K562 (cell line): Measurements from ENCODE around the gene PCSK2. TPM values are rescaled to one million over a fixed set of nuclear protein-coding genes. Genes with fewer than 3 reads are reported as not detected.

Experiments used
- ATAC-seq: fragments of 200-7000 bp; cut with Tn5 transposase; 3 replicates; pipeline ENCODE4 v1.9.1; 2020; ENCODE audit warnings: moderate library complexity
- BruUV-seq: library from RNA; stranded (reverse); fragments of 400-500 nt; replicated peaks from 2 replicates; lab custom pipeline; 2021; lab: Mats Ljungman, UMichigan
- CTCF ChIA-PET: fragments of 300-600 bp; formaldehyde crosslinking; extraction: SDS; loops from one replicate; lab custom pipeline; 2021; ENCODE audit warnings: low intra/inter-chr PET ratio; lab: Yijun Ruan, JAX
- POLR2A ChIA-PET: fragments of 300-600, 350-650 bp; sonication (Branson Sonifier 250); formaldehyde crosslinking; extraction: SDS; loops from one replicate; lab custom pipeline; 2021; ENCODE audit warnings: antibody characterized with exemption, inconsistent platforms; lab: Yijun Ruan, JAX
- DNase-seq, 4 experiments: peaks; one replicate each; pipeline versions ENCODE4 v3.0.0 to v3.0.0-alpha.2; 2011 to 2018; ENCODE audit warnings: low spot score in 3 of 4, mixed read lengths in 3 of 4; ENCODE audit errors: extremely low read depth in 1 of 4
- FAIRE-seq: peaks from 2 replicates; lab custom pipeline; 2011; peaks lifted over from hg19 to GRCh38; lab: Jason Lieb, UNC
- H2AFZ ChIP-seq: 2 replicates; pipeline ENCODE4 v1.6.0; 2011; ENCODE audit warnings: low read depth, low read length, control low read depth, inconsistent platforms
- H3K27ac ChIP-seq: fragments of 200-600 bp; 3 replicates; pipeline ENCODE4 v1.8.0; 2011; ENCODE audit warnings: low read depth, mild to moderate bottlenecking, control low read depth, inconsistent platforms, low read length, moderate library complexity, mixed read lengths; ENCODE audit errors: extremely low read depth
- H3K27me3 ChIP-seq, 2 experiments: fragments of 300-600 bp in 1 of 2; 2 replicates in 1 of 2; 3 replicates in 1 of 2; pipeline versions ENCODE4 v1.6.0 to v1.8.0; 2011; ENCODE audit warnings: inconsistent platforms in 2 of 2, low read length in 2 of 2, mild to moderate bottlenecking in 1 of 2, mixed read lengths in 1 of 2, moderate library complexity in 1 of 2; ENCODE audit not compliant: control insufficient read depth in 2 of 2, insufficient read depth in 2 of 2
- H3K36me3 ChIP-seq: fragments of 300-600 bp; 3 replicates; pipeline ENCODE4 v1.8.0; 2011; ENCODE audit warnings: mild to moderate bottlenecking, low read length, inconsistent platforms; ENCODE audit not compliant: control insufficient read depth, insufficient read depth
- H3K4me1 ChIP-seq, 2 experiments: fragments of 200-600 bp in 1 of 2; replicated peaks in 1 of 2; 2 replicates in 1 of 2; 3 replicates in 1 of 2; pipeline versions ENCODE4 v1.5.1 to v1.8.0; 2011; ENCODE audit warnings: inconsistent platforms in 2 of 2, low read length in 2 of 2, mild to moderate bottlenecking in 1 of 2, mixed read lengths in 1 of 2, moderate library complexity in 1 of 2; ENCODE audit not compliant: control insufficient read depth in 2 of 2, insufficient read depth in 2 of 2
- H3K4me2 ChIP-seq: 2 replicates; pipeline ENCODE4 v1.6.1; 2011; ENCODE audit warnings: low read length, control low read depth, inconsistent platforms, mixed read lengths; ENCODE audit not compliant: insufficient read depth
- H3K4me3 ChIP-seq: fragments of 200-600 bp; sonication (generic), shearing (Covaris generic); 2 replicates; pipeline ENCODE4 v1.5.1; 2016; ENCODE audit warnings: control low read depth, inconsistent platforms
- H3K79me2 ChIP-seq: fragments of 200-600 bp; 3 replicates; pipeline ENCODE4 v1.8.0; 2011; ENCODE audit warnings: low read length, inconsistent platforms; ENCODE audit not compliant: control insufficient read depth, insufficient read depth
- H3K9ac ChIP-seq, 2 experiments: 2 replicates each; pipeline versions ENCODE4 v1.6.0 to v1.6.1; 2011; ENCODE audit warnings: low read depth in 2 of 2, low read length in 2 of 2, control low read depth in 1 of 2, inconsistent platforms in 1 of 2, mild to moderate bottlenecking in 1 of 2, mixed read lengths in 1 of 2; ENCODE audit not compliant: insufficient read depth in 1 of 2
- H3K9me1 ChIP-seq: one replicate; pipeline ENCODE4 v1.6.0; 2011; ENCODE audit warnings: inconsistent platforms, mild to moderate bottlenecking, low read length, moderate library complexity; ENCODE audit not compliant: control insufficient read depth, insufficient read depth
- H3K9me3 ChIP-seq: replicated peaks from 2 replicates; pipeline ENCODE4 v1.5.1; 2011; ENCODE audit warnings: low read depth, low read length, inconsistent platforms; ENCODE audit not compliant: control insufficient read depth, insufficient read depth
- H4K20me1 ChIP-seq: replicated peaks from 2 replicates; pipeline ENCODE4 v1.6.1; 2011; ENCODE audit warnings: low read length, inconsistent platforms, mixed read lengths; ENCODE audit not compliant: control insufficient read depth, insufficient read depth
- DEAF1 ChIP-seq: fragments of 450-650 bp; formaldehyde crosslinking; IDR thresholded peaks from 2 replicates; pipeline ENCODE4 v1.4.0; 2020; ENCODE audit warnings: mild to moderate bottlenecking, moderate library complexity
- HDAC3 ChIP-seq: fragments of 450-650 bp; IDR thresholded peaks from 2 replicates; pipeline ENCODE4 v1.6.1; 2018; ENCODE audit warnings: borderline replicate concordance, mild to moderate bottlenecking, moderate library complexity; ENCODE audit not compliant: partially characterized antibody
- KLF1 ChIP-seq: fragments of 450-650 bp; IDR thresholded peaks from 2 replicates; pipeline ENCODE4 v1.6.1; 2016; ENCODE audit warnings: missing genetic modification characterization, missing compliant biosample characterization
- MAFK ChIP-seq: IDR thresholded peaks from 2 replicates; pipeline ENCODE4 v1.6.1; 2011; ENCODE audit warnings: low read length, improper control_type of control experiment
- NCOA6 ChIP-seq: fragments of 450-650 bp; IDR thresholded peaks from 2 replicates; pipeline ENCODE4 v1.6.1; 2017; ENCODE audit warnings: mild to moderate bottlenecking
- NFE2 ChIP-seq: IDR thresholded peaks from 2 replicates; pipeline ENCODE4 v1.6.1; 2014; ENCODE audit warnings: antibody characterized with exemption, low read depth
- POLR2AphosphoS2 ChIP-seq: IDR thresholded peaks from 2 replicates; pipeline ENCODE4 v1.6.1; 2012; ENCODE audit warnings: low read length, improper control_type of control experiment
- PREB ChIP-seq: sonication (generic); formaldehyde crosslinking; IDR thresholded peaks from 2 replicates; pipeline ENCODE4 v1.8.1; 2023; ENCODE audit warnings: mild to moderate bottlenecking, missing genetic modification reagents
- TAF7 ChIP-seq: fragments of 450-650 bp; IDR thresholded peaks from 2 replicates; pipeline ENCODE4 v1.6.1; 2016; ENCODE audit warnings: missing genetic modification characterization, missing compliant biosample characterization
- TGIF2 ChIP-seq: sonication (generic); formaldehyde crosslinking; IDR thresholded peaks from 2 replicates; pipeline ENCODE4 v1.8.1; 2022; ENCODE audit warnings: mild to moderate bottlenecking, missing genetic modification reagents, moderate library complexity
- ZNF444 ChIP-seq: fragments of 250-450 bp; sonication (Bioruptor Pico); IDR thresholded peaks from 2 replicates; pipeline ENCODE4 v1.4.0; 2020; ENCODE audit warnings: mild to moderate bottlenecking, moderate library complexity
- ZNF639 ChIP-seq, 2 experiments: fragments of 200-800 bp in 1 of 2; sonication (Bioruptor generic) in 1 of 2; sonication (generic) in 1 of 2; formaldehyde crosslinking in 1 of 2; IDR thresholded peaks in 1 of 2; conservative IDR thresholded peaks in 1 of 2; 2 replicates each; pipeline versions ENCODE4 v1.5.0 to v1.6.1; 2016 to 2020; ENCODE audit warnings: missing compliant biosample characterization in 1 of 2, missing genetic modification characterization in 1 of 2, missing genetic modification reagents in 1 of 2
- WGBS: fragments of 100-300 bp; shearing (Covaris generic); methylation state at CpG from one replicate; pipeline ENCODE4 v1.1.6; 2016; ENCODE audit warnings: low coverage, mixed read lengths; ENCODE audit not compliant: insufficient coverage; ENCODE audit errors: missing lambda C conversion rate; 5-methylcytosine and 5-hydroxymethylcytosine counted together
- in situ Hi-C: fragments of 300-500 bp; cut with MboI; formaldehyde crosslinking; loops from 4 replicates; pipeline ENCODE4 v1.15.0; 2018; ENCODE audit warnings: inconsistent platforms, mixed read lengths
- intact Hi-C: fragments of 100-400 bp; cut with micrococcal nuclease; formaldehyde crosslinking; loops from 2 replicates; pipeline ENCODE4 v1.14.2; 2022
- polyA plus RNA-seq, 8 experiments: library from polyadenylated mRNA; depleted of rRNA in 4 of 8; stranded (reverse) in 5 of 8; unstranded in 3 of 8; fragments of >200 nt; fragmentation: Nextera tagmentation in 2 of 8; fragmentation: Illumina TruSeq in 1 of 8; extraction: Ambion mirVana in 2 of 8; extraction: Trizol in 1 of 8; gene quantifications; 2 replicates each; pipeline versions ENCODE4 v1.2.1 to v1.2.3, GENCODE V29; 2011 to 2014; ENCODE audit warnings: inconsistent platforms in 1 of 8, missing spikeins in 1 of 8
- total RNA-seq, 7 experiments: library from RNA; depleted of rRNA in 6 of 7; stranded (reverse); fragments of >200 nt in 6 of 7; fragmentation: Illumina TruSeq in 2 of 7; extraction: Trizol in 2 of 7; gene quantifications; 2 replicates each; pipeline versions ENCODE4 v1.2.1 to v1.2.3, GENCODE V29; 2011 to 2021; ENCODE audit warnings: low replicate concordance in 1 of 7
- TF ChIP-seq, protein P1 (sequence below): sonication (generic); formaldehyde crosslinking; IDR thresholded peaks from 2 replicates; pipeline ENCODE4 v1.8.1; 2023; ENCODE audit warnings: mild to moderate bottlenecking, missing genetic modification reagents, moderate library complexity
- TF ChIP-seq, protein P2 (sequence below): fragments of 250-450 bp; sonication (Bioruptor Pico); IDR thresholded peaks from 2 replicates; pipeline ENCODE4 v1.4.0; 2020; ENCODE audit warnings: mild to moderate bottlenecking

Gene PCSK2
- total and polyA plus RNA-seq, 9 of the 15 experiments (the other 6 are each of a cell fraction or from before 2014, with no cell fraction given) = 0.04 to 0.07 (median 0.05) TPM; not detected in 6

- no peak for TF ChIP-seq TAF7 (tag)
- no peak for TF ChIP-seq NCOA6
- TF ChIP-seq KLF1 (tag) = no peak
- no peak for TF ChIP-seq ZNF639 (CRISPR knock-in tag; conservative IDR thresholded peaks at IDR 0.05 in 1 of 2, IDR thresholded peaks at IDR 0.05 in 1 of 2)
These were observed 281.9 kb downstream of the PCSK2 start (continued) for GRCh38 chr20:17508756-17509155.

GRCh38 chr20:17510548-17510947 is 283.7 kb downstream of the PCSK2 start:
- ATAC-seq (no peak), FAIRE-seq (no peak), DNase-seq (no peak)
- Histone ChIP-seq H3K4me2 (no peak overlapping the region), H4K20me1 (no peaks in the 10 kb centered on the region), H3K36me3 (no peaks in the 10 kb centered on the region), H3K27ac (no peak overlapping the region), H3K9me1 (no peaks in the 10 kb centered on the region), H3K9me3 (no peaks in the 10 kb centered on the region; the same call in 1 of the 2 replicates), H3K4me1 (peaks cover 6 to 11% of the 10 kb centered on the region in 2 experiments), H3K27me3 (peaks cover 8 to 20% of the 10 kb centered on the region in 2 experiments; a peak in 4 of 5 replicates), H3K4me3 (no peak overlapping the region), H3K9ac (no peak overlapping the region), H3K79me2 (no peaks in the 10 kb centered on the region), H2AFZ (no peak overlapping the region)
- WGBS = 0% methylated on average over 3 of the region's 4 CpGs
- no TSS peak for BruUV-seq
- CTCF ChIA-PET = no interaction called here
- in situ Hi-C loops = loop anchor here (25.0 kb wide), 1 partner anchor 777 kb away; the partner anchor contains the start of gene ZNF133
- intact Hi-C loops = no loop called here
- POLR2A ChIA-PET = interaction anchor here (0.6 kb wide), 2 partner anchors 200 to 777 kb away, joined by 4 read pairs; no protein-coding TSS in a partner anchor
- TF ChIP-seq NFE2 (no peak), TGIF2 (CRISPR knock-in tag) (no peak), POLR2AphosphoS2 (no peak), HDAC3 (no peak), DEAF1 (no peak), PREB (CRISPR knock-in tag) (no peak), ZNF444 (CRISPR knock-in tag) (no peak), MAFK (no peak)
- TF ChIP-seq, protein P1, sequence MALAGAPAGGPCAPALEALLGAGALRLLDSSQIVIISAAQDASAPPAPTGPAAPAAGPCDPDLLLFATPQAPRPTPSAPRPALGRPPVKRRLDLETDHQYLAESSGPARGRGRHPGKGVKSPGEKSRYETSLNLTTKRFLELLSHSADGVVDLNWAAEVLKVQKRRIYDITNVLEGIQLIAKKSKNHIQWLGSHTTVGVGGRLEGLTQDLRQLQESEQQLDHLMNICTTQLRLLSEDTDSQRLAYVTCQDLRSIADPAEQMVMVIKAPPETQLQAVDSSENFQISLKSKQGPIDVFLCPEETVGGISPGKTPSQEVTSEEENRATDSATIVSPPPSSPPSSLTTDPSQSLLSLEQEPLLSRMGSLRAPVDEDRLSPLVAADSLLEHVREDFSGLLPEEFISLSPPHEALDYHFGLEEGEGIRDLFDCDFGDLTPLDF = no peak
- TF ChIP-seq, protein P2, sequence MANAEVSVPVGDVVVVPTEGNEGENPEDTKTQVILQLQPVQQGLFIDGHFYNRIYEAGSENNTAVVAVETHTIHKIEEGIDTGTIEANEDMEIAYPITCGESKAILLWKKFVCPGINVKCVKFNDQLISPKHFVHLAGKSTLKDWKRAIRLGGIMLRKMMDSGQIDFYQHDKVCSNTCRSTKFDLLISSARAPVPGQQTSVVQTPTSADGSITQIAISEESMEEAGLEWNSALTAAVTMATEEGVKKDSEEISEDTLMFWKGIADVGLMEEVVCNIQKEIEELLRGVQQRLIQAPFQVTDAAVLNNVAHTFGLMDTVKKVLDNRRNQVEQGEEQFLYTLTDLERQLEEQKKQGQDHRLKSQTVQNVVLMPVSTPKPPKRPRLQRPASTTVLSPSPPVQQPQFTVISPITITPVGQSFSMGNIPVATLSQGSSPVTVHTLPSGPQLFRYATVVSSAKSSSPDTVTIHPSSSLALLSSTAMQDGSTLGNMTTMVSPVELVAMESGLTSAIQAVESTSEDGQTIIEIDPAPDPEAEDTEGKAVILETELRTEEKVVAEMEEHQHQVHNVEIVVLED (CRISPR knock-in tag) = no peak
